ENCODE data around the gene LSMEM2. TPM values are rescaled to one million over a fixed set of nuclear protein-coding genes. Genes with fewer than 3 reads are reported as not detected.

Gene LSMEM2
- total and polyA plus RNA-seq, 12 donors: 1.9 to 45.2 (median 31.7) TPM

- H3K4me1 ChIP-seq: peaks cover 72 to 100% (median 99%) of the 10 kb centered on the region in 9 donors
- 2 to 3% methylated on average over 25 of the region's 25 CpGs for WGBS, 2 donors
- intact Hi-C loops (cut with DNase I): loop anchor here in 6 of 10 donors (1.0 to 2.0 kb wide), 2 partner anchors 19 kb away; no protein-coding TSS in a partner anchor
These were observed 32.9 kb upstream of the LSMEM2 start for GRCh38 chr3:50245831-50246516.

GRCh38 chr3:50246517-50246954, 32.4 kb upstream of the LSMEM2 start:
- 25 to 30% methylated on average over 10 of the region's 10 CpGs for WGBS, 2 donors
- H3K4me3 ChIP-seq: peak overlapping the region; percentile 12 to 57 (median 46)
- intact Hi-C loops (cut with DNase I): loop anchor here in 6 of 10 donors (1.0 to 2.0 kb wide), 2 partner anchors 19 to 20 kb away; no protein-coding TSS in a partner anchor
- no peaks in the 10 kb centered on the region for H3K27me3 ChIP-seq
- H3K9me3 ChIP-seq: no peaks in the 10 kb centered on the region
- peaks cover 0 to 73% (median 4%) of the 10 kb centered on the region in 9 donors for H3K36me3 ChIP-seq
- peak in 7 of 9 donors; percentile 4 to 47 (median 10) for TF ChIP-seq CTCF (IDR thresholded peaks at IDR 0.05)
- H3K4me1 ChIP-seq: peaks cover 68 to 100% (median 99%) of the 10 kb centered on the region in 9 donors
- ATAC-seq (peak; percentile 25 to 63 (median 46)), DNase-seq (peak; percentile 45 to 76)
- H3K27ac ChIP-seq: peak overlapping the region; percentile 83 to 100 (median 94)

More at GRCh38 chr3:50245831-50246516, 32.9 kb upstream of the LSMEM2 start:
- peak; percentile 77 to 88 (median 82) for ATAC-seq
- Histone ChIP-seq H3K4me3 (peak overlapping the region; percentile 12 to 57 (median 46)), H3K9me3 (no peaks in the 10 kb centered on the region), H3K36me3 (peaks cover 0 to 70% (median 1%) of the 10 kb centered on the region in 9 donors), H3K27me3 (no peaks in the 10 kb centered on the region), H3K27ac (peak overlapping the region; percentile 83 to 100 (median 94))
- peak; percentile 93 for DNase-seq
- peak; percentile 97 to 99 (median 99) for TF ChIP-seq CTCF (IDR thresholded peaks at IDR 0.05)

GRCh38 chr3:50248387-50248786, 30.5 kb upstream of the LSMEM2 start:
- peak overlapping the region in 3 of 10 donors; percentile 6 to 15 (median 11) for H3K4me3 ChIP-seq
- peak overlapping the region; percentile 76 to 100 (median 94) for H3K27ac ChIP-seq
- H3K27me3 ChIP-seq: no peaks in the 10 kb centered on the region
- intact Hi-C loops (cut with DNase I): no loop called here
- peaks cover 0 to 88% (median 11%) of the 10 kb centered on the region in 9 donors for H3K36me3 ChIP-seq
- 16 to 17% methylated on average over 3 of the region's 3 CpGs for WGBS, 2 donors
- H3K4me1 ChIP-seq: peaks cover 61 to 100% (median 98%) of the 10 kb centered on the region in 9 donors
- no peak for TF ChIP-seq CTCF (IDR thresholded peaks at IDR 0.05)
- no peaks in the 10 kb centered on the region for H3K9me3 ChIP-seq
- ATAC-seq (peak in 7 of 8 donors; percentile 19 to 52 (median 45)), DNase-seq (peak; percentile 64 to 65)

GRCh38 chr3:50249457-50249856, 29.4 kb upstream of the LSMEM2 start:
- intact Hi-C loops (cut with DNase I): no loop called here
- ATAC-seq (no peak), DNase-seq (no peak)
- 86% methylated on average over 5 of the region's 5 CpGs for WGBS, 2 donors
- TF ChIP-seq CTCF (IDR thresholded peaks at IDR 0.05): no peak
- peaks cover 0 to 88% (median 15%) of the 10 kb centered on the region in 9 donors for H3K36me3 ChIP-seq
- no peaks in the 10 kb centered on the region for H3K9me3 ChIP-seq
- H3K27ac ChIP-seq: peak overlapping the region; percentile 76 to 100 (median 94)
- H3K4me3 ChIP-seq: peak overlapping the region in 1 of 10 donors; percentile 6
- H3K27me3 ChIP-seq: no peaks in the 10 kb centered on the region
- H3K4me1 ChIP-seq: peaks cover 58 to 100% (median 98%) of the 10 kb centered on the region in 9 donors

Measured in heart right ventricle (tissue), 16 donors.